ENCODE measurements around the gene DAPL1.
"Not testable (repeated sequence)": the region's sequence is repeated elsewhere in the genome, so short reads cannot be mapped to it uniquely, and the experiment has no call there.

The DAPL1 gene

DNA sequence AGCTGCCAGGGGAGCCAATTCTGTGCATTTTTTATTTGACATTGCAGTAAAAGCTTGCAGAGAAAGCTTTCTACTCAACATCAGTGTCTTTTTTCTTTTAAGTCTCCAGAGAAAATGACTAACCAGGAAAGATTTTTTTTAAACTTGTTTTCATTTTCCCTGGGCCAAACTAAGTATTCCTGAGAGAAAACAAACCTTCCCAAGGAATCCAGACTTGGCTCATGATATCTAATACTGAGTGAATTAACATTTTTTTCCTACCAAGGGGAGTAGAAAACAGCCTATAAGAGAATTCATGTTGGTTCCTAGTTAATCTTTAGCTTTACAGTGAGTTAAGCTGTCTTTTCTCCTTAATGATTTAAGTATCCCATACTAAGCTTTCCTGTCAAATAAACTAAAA is 46.7 kb downstream of the DAPL1 start:
- Histone ChIP-seq H3K4me3 (ENCODE audit: low read length) (no peak overlapping the region), H3K27ac (ENCODE audit: low read length) (no peak overlapping the region), H3K9me3 (ENCODE audit: control insufficient read depth, insufficient read depth, low read length) (no peaks in the 10 kb centered on the region), H3K36me3 (ENCODE audit: control insufficient read depth, insufficient read depth, low read length) (no peaks in the 10 kb centered on the region), H3K4me1 (ENCODE audit: control insufficient read depth, insufficient read depth, low read length) (peaks cover 3% of the 10 kb centered on the region), H3K27me3 (ENCODE audit: control insufficient read depth, insufficient read depth, low read length) (no peaks in the 10 kb centered on the region)
- no peak for DNase-seq (ENCODE audit: low read depth, low spot score)

DNA sequence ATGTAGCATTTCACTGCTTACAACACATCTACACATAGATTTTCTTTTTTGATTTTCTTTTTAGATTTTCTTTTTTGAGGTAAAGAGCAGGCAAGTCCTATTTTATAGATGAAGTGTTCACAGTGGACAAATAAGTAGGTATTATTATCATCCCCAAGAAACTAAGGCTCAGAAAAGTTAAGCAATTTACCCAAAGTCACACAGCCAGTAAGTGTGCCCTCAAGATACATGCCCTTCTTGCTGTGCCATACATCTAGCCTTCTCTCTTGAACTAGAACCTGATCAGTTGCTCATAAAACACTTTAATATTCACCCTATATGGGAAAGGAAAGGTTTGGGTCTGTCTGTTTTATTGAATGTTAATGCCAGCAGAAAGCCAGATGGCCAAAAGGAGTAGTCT is 50.3 kb downstream of the DAPL1 start:
- Histone ChIP-seq H3K27me3 (ENCODE audit: control insufficient read depth, insufficient read depth, low read length) (no peaks in the 10 kb centered on the region), H3K27ac (ENCODE audit: low read length) (no peak overlapping the region), H3K9me3 (ENCODE audit: control insufficient read depth, insufficient read depth, low read length) (no peaks in the 10 kb centered on the region), H3K36me3 (ENCODE audit: control insufficient read depth, insufficient read depth, low read length) (no peaks in the 10 kb centered on the region), H3K4me3 (ENCODE audit: low read length) (no peak overlapping the region), H3K4me1 (ENCODE audit: control insufficient read depth, insufficient read depth, low read length) (peaks cover 3% of the 10 kb centered on the region)
- DNase-seq (ENCODE audit: low read depth, low spot score) = no peak

DNA sequence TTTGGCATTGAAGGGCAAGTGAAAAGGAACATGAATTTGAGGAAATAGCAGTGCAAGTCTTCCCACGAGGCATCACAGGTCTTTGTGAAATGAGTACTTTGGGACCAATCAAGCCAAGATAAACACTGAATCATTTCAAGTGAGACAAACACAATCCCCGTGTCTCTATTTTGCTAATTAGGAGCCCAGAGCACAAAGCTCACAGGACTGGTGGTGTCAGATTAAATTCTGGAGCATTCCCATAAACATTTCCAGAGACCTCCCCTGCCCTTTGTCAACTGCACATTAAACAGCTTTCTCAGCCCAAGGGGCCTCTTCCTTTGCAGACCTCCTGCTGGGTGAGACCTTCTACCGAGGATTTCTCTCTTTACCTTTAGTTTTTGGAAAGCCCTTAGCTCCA is 50.7 kb downstream of the DAPL1 start:
- H3K4me1 ChIP-seq (ENCODE audit: control insufficient read depth, insufficient read depth, low read length) = peaks cover 3% of the 10 kb centered on the region
- H3K36me3 ChIP-seq (ENCODE audit: control insufficient read depth, insufficient read depth, low read length) = no peaks in the 10 kb centered on the region
- no CpG with 5 or more reads among the region's 3 CpGs for WGBS (ENCODE audit: insufficient coverage, insufficient read length)
- H3K4me3 ChIP-seq (ENCODE audit: low read length) = no peak overlapping the region
- DNase-seq (ENCODE audit: low read depth, low spot score) = no peak
- no peak overlapping the region for H3K27ac ChIP-seq (ENCODE audit: low read length)
- no peaks in the 10 kb centered on the region for H3K9me3 ChIP-seq (ENCODE audit: control insufficient read depth, insufficient read depth, low read length)
- no peaks in the 10 kb centered on the region for H3K27me3 ChIP-seq (ENCODE audit: control insufficient read depth, insufficient read depth, low read length)

GRCh38 chr2:158847526-158847925 is 52.4 kb downstream of the DAPL1 start:
- not testable (repeated sequence) for H3K4me1 ChIP-seq (ENCODE audit: control insufficient read depth, insufficient read depth, low read length); H3K4me3 ChIP-seq (ENCODE audit: low read length); H3K9me3 ChIP-seq (ENCODE audit: control insufficient read depth, insufficient read depth, low read length); H3K27ac ChIP-seq (ENCODE audit: low read length); H3K27me3 ChIP-seq (ENCODE audit: control insufficient read depth, insufficient read depth, low read length); H3K36me3 ChIP-seq (ENCODE audit: control insufficient read depth, insufficient read depth, low read length); DNase-seq (ENCODE audit: low read depth, low spot score)
- WGBS (ENCODE audit: insufficient coverage, insufficient read length) = no CpG with 5 or more reads among the region's 2 CpGs

DNA sequence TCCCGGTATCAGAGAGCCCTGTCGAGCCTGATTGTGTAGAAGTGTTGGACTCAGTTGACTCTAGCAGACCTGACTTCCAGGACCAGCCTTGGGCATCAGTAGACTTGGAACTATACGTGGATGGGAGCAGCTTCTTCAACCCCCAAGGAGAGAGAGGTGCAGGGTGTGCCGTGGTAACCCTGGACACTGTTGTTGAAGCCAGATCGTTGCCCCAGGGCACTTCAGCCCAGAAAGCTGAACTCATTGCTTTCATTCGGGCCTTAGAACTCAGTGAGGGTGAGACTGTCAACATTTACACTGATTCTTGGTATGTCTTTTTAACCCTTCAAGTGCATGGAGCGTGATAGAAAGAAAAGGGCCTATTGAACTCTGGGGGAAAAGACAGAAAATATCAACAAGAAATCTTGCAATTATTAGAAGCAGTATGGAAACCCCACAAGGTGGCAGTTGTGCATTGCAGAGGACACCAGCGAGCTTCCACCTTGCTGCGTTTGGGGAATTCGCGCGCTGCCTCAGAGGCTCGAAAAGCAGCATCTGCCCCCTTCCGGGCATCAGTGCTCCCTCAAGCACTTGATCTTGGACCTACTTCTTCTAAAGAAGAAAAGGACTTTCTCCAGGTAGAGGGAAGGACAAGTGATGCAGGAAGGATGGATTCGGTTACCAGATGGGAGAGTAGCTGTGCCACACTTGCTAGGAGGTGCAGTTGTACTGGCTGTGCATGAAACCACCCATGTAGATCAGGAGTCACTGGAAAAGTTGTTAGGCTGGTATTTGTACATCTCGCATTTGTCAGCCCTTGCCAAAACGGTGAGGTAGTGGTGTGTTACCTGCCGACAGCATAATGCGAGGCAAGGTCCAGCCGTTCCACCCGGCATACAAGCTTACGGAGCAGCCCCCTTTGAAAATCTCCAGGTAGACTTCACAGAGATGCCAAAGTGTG is 53.2 kb downstream of the DAPL1 start:
- H3K27ac ChIP-seq (ENCODE audit: low read length); H3K4me1 ChIP-seq (ENCODE audit: control insufficient read depth, insufficient read depth, low read length); H3K36me3 ChIP-seq (ENCODE audit: control insufficient read depth, insufficient read depth, low read length); H3K9me3 ChIP-seq (ENCODE audit: control insufficient read depth, insufficient read depth, low read length); H3K27me3 ChIP-seq (ENCODE audit: control insufficient read depth, insufficient read depth, low read length); H3K4me3 ChIP-seq (ENCODE audit: low read length); DNase-seq (ENCODE audit: low read depth, low spot score): not testable (repeated sequence)
- no CpG with 5 or more reads among the region's 22 CpGs for WGBS (ENCODE audit: insufficient coverage, insufficient read length)

DNA sequence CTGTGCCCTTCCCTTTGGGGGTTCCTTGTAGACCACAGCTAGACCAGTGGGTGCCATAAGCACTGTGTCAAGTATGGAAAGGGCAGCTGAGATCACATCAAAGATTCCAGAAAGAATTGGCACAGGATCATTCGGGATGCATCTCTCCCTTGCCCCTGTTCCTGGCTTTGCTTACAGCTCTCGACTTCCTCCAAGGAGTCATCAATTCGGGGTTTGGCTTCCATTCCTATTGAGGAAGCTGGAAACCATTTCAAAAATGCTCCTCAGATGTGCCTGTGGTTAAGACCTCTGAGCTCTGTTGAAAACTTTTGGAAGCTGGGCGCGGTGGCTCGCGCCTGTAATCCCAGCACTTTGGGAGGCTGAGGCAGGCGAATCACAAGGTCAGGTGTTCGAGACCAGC is 65.1 kb downstream of the DAPL1 start:
- not testable (repeated sequence) for H3K4me3 ChIP-seq (ENCODE audit: low read length); H3K36me3 ChIP-seq (ENCODE audit: control insufficient read depth, insufficient read depth, low read length); H3K4me1 ChIP-seq (ENCODE audit: control insufficient read depth, insufficient read depth, low read length); H3K27ac ChIP-seq (ENCODE audit: low read length); H3K27me3 ChIP-seq (ENCODE audit: control insufficient read depth, insufficient read depth, low read length); DNase-seq (ENCODE audit: low read depth, low spot score); H3K9me3 ChIP-seq (ENCODE audit: control insufficient read depth, insufficient read depth, low read length)
- no CpG with 5 or more reads among the region's 9 CpGs for whole genome bisulfite sequencing (ENCODE audit: insufficient coverage, insufficient read length)

DNA sequence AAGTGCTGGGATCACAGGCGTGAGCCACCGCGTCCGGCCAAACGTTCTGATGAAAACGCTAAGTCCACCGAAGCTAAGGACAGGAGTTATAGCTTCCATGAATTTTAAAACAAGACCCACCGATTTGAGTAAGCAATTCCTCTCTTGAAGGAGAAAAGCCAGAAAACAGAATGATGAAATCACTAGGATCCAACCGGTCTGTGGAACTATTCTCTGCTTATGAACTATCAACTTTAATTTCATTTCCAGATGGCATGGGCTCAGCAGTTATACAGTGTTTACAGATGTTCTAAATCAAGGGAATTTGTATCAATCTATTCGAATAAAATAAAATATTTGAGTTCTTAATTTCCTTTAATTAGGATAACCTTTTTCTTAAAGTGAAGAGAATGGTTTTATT is 66.5 kb downstream of the DAPL1 start:
- no CpG with 5 or more reads among the region's 10 CpGs for WGBS (ENCODE audit: insufficient coverage, insufficient read length)
- H3K27me3 ChIP-seq (ENCODE audit: control insufficient read depth, insufficient read depth, low read length); H3K4me3 ChIP-seq (ENCODE audit: low read length); H3K36me3 ChIP-seq (ENCODE audit: control insufficient read depth, insufficient read depth, low read length); H3K27ac ChIP-seq (ENCODE audit: low read length); DNase-seq (ENCODE audit: low read depth, low spot score); H3K9me3 ChIP-seq (ENCODE audit: control insufficient read depth, insufficient read depth, low read length); H3K4me1 ChIP-seq (ENCODE audit: control insufficient read depth, insufficient read depth, low read length): not testable (repeated sequence)

GRCh38 chr2:158865469-158865868 is 70.4 kb downstream of the DAPL1 start:
- not testable (repeated sequence) for H3K36me3 ChIP-seq (ENCODE audit: control insufficient read depth, insufficient read depth, low read length); H3K4me1 ChIP-seq (ENCODE audit: control insufficient read depth, insufficient read depth, low read length); H3K27ac ChIP-seq (ENCODE audit: low read length); DNase-seq (ENCODE audit: low read depth, low spot score); H3K27me3 ChIP-seq (ENCODE audit: control insufficient read depth, insufficient read depth, low read length); H3K4me3 ChIP-seq (ENCODE audit: low read length); H3K9me3 ChIP-seq (ENCODE audit: control insufficient read depth, insufficient read depth, low read length)
- WGBS (ENCODE audit: insufficient coverage, insufficient read length) = no CpG with 5 or more reads among the region's 10 CpGs

Measured in iPS DF 6.9 (cell line).